ENCODE results near the gene C1QL4.
"Not testable (repeated sequence)": the region's sequence is repeated elsewhere in the genome, so short reads cannot be mapped to it uniquely, and the experiment has no call there.

Gene C1QL4

DNA sequence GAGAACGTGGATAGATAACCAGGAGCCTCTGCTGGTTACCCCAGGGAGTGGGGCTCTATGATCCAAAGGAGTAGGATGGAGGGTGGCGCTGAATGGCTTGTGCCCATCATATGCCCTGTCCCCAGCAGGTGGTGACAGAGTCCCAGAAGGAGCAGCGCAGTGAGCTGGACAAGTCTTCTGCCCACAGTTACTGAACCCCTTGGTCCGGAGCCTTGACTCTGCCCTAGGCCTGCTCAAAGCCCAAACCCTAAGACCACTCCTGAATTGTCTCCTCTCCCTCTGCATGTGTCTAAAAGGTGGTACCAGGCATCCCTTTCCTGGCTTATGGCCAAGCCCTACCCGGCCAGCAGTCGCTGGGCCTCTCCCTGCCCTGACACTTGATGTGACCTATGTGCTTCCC lies 38.8 kb downstream of the C1QL4 start:
- peak in 1 of 2 experiments; percentile 36 for DNase-seq

DNA sequence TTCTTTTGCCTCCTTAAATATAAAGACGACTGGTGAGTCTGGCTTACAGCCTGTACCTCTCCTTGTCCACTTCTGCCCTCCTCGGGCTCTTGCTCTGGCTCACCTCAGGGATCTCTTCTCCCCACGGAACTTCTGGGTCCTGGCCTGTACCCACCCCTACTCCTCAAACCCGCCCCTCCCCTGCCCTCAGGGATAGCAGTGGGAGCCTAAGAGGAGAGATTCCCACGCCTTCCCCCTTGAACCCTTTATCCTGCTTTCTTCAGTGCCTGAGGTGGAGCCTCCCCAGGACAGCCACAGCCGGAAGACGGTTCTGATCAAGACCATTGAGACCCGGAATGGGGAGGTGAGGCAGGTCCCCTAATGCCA lies 39.3 kb downstream of the C1QL4 start:
- no peak for DNase-seq

GRCh38 chr12:49296836-49297694 lies 39.9 kb downstream of the C1QL4 start:
- peak; percentile 68 to 84 for DNase-seq

DNA sequence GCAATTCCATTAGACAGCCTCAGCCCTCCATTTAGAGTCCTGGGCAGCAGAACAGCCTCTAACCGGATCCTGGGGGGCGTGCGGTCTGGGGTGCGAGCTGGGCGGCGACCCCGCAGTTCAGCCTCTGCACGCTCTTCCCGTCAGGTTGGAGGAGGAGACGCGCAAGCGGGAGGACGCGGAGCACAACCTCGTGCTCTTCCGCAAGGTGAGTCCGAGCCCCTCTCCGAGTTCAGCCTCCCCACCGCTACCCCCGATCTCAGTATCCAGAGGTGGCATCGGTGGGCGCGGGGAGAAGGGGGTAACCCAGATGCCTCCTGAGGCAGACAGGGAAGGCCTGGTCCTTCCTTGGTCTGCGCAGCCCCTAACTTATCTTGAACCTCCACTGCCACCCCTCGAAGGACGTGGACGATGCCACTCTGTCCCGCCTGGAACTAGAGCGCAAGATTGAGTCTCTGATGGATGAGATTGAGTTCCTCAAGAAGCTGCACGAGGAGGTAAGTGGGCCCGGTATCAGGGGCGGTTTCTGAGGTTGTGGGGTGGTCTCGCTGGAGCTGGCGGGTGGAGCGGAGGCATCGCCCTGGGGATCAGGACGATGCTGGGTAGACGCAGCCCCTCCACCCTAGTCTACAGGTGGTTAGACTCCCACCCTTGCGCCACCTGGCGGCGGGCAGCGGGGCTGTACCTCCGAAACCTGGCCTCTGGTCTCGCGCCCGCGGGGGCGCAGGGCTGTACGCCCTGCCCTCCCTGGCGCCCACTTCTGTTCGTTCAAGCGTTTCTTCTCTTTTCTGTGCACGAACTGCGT lies 40.8 kb downstream of the C1QL4 start:
- peak; percentile 68 to 88 for DNase-seq

DNA sequence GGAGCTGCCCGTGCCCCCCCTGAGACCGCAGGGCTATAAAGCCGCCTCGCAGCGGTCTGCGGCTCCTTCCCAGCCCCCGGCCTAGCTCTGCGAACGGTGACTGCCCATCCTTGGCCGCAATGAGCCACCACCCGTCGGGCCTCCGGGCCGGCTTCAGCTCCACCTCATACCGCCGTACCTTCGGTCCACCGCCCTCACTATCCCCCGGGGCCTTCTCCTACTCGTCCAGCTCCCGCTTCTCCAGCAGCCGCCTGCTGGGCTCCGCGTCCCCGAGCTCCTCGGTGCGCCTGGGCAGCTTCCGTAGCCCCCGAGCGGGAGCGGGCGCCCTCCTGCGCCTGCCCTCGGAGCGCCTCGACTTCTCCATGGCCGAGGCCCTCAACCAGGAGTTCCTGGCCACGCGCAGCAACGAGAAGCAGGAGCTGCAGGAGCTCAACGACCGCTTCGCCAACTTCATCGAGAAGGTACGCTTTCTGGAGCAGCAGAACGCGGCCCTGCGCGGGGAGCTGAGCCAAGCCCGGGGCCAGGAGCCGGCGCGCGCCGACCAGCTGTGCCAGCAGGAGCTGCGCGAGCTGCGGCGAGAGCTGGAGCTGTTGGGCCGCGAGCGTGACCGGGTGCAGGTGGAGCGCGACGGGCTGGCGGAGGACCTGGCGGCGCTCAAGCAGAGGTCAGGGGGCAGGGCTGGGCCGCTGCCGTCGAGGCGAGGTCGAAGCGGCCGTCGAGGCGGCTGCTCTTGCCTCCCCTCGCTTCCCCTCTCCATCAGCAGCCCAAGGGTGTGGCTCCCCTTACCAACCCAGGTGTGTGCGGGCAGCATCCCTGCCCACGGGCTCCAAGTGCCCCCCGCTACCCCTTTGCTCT lies 41.7 kb downstream of the C1QL4 start, which contains the start of gene PRPH:
Gene PRPH, plus strand, starts transcription at position 66 of the 855 bp plus-strand sequence. Its CDS starts 54 bp downstream, at position 120.
- peak in 1 of 2 experiments; percentile 71 for DNase-seq

DNA sequence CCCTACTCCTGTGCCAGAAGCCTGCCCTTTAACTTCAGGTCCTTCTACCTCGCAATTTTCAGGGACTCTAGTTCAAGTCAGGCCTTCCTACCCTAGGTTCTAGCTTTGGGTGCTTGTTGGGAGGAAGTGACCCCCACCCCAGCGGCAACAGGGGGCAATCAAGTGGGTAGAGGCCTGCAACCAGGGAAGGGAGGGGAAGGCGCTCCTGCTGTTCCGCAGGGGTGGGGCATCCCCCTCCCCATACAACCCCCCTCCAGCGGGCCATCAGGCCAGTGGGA lies 42.2 kb downstream of the C1QL4 start:
- no peak for DNase-seq

DNA sequence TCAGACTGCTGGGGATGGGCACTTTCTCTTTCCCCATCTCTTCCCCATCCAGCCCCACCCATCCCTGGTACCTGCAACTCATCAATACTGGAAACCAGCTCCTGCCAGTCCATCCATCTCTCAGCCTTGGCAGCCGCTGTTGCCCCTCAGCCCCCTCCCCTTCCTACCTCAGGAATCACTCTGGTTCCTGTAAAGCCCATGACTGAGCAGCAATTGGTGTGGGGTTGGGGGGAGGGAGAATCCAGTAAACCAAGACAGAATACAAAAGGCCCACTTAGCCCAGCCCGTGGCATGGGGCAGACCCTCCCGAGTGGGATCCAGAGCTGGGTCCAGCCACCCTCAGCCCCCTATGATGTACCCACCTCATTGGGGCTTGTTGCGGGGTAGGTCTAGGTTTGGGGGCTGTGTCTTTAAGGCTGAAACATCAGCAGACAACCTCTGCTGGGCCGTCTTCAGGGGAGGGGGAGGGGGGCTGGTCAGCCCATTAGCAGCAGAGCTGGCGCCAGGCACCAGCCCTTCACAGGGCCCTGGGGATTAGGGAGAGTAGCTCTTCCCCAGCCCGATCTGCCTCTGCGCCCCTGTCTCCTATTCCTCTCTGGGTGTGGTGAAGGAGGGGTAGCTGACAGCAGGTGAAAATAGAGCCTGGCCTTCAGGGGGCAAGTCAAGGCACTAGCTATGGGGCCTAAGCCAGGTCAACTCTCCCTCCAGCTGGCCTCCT lies 42.7 kb downstream of the C1QL4 start:
- DNase-seq: peak; percentile 75 to 88

GRCh38 chr12:49293056-49293956 lies 43.7 kb downstream of the C1QL4 start:
- DNase-seq: peak; percentile 66 to 71

GRCh38 chr12:49292729-49293055 lies 44.3 kb downstream of the C1QL4 start:
- peak in 1 of 2 experiments; percentile 45 for DNase-seq

DNA sequence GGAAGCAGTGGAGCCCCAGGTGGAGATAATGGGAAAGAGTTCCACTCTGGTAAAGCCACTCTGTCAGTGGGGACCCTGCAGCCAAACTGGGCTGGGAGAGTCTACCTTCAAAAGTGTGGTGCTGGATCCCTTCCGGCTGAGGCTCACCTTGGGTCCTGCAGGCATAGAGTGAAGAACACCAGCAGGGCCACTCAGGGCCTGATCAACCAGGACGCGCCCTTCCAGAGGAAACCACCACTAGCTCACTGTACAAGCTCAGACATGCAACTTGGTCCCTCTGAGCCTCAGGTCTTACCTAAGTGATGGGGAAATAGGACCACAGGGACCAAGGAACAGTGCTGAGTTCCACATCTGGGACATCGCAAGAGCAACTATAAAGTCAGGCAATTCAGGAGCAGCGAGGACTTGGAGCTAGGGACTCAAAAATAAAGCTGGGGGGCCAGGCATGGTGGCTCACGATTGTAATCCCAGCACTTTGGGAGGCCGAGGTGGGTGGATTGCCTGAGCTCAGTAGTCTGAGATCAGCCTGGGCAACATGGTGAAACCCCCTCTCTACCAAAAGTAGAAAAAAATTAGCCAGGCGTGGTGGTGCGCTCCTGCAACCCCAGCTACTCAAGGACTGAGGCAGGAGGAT lies 47.9 kb downstream of the C1QL4 start:
- no peak for DNase-seq

- peak in 1 of 2 experiments; percentile 65 for DNase-seq
Observed at GRCh38 chr12:49288412-49288853, 48.6 kb downstream of the C1QL4 start.

DNA sequence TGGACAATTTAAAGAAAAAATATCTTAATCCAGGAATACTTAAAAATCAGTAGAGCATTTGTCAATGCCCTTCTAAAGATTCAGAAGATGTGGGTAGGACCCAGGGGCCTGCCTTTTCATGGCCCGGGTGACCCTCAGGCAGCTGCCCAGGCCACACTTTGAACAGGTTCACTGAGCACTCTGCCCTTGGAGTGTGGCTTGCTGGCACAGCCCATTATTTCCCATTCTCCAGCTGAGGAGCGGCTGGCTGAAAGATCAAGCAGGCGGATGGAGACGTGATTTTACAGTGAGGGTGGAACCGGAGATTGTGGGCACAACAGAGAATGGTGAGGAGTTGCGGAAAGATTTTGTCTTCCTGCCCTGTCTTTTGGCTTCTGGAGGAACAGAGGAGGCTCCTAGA lies 49.1 kb downstream of the C1QL4 start:
- DNase-seq: no peak

- no peak for DNase-seq
Observed at GRCh38 chr12:49284672-49285071, 52.3 kb downstream of the C1QL4 start.

GRCh38 chr12:49283541-49284429 lies 53.2 kb downstream of the C1QL4 start:
- no peak for DNase-seq

- not testable (repeated sequence) for DNase-seq
Observed at GRCh38 chr12:49282740-49283375, 54.1 kb downstream of the C1QL4 start.
